IPS DF 4.7 (cell line): ENCODE results near the gene TMEM109.

ENCODE experiments used
- DNase-seq: peaks from one replicate; pipeline ENCODE4 v3.0.0-alpha.2; 2013; ENCODE audit warnings: low spot score; ENCODE audit errors: extremely low read depth

TMEM109 gene

DNA sequence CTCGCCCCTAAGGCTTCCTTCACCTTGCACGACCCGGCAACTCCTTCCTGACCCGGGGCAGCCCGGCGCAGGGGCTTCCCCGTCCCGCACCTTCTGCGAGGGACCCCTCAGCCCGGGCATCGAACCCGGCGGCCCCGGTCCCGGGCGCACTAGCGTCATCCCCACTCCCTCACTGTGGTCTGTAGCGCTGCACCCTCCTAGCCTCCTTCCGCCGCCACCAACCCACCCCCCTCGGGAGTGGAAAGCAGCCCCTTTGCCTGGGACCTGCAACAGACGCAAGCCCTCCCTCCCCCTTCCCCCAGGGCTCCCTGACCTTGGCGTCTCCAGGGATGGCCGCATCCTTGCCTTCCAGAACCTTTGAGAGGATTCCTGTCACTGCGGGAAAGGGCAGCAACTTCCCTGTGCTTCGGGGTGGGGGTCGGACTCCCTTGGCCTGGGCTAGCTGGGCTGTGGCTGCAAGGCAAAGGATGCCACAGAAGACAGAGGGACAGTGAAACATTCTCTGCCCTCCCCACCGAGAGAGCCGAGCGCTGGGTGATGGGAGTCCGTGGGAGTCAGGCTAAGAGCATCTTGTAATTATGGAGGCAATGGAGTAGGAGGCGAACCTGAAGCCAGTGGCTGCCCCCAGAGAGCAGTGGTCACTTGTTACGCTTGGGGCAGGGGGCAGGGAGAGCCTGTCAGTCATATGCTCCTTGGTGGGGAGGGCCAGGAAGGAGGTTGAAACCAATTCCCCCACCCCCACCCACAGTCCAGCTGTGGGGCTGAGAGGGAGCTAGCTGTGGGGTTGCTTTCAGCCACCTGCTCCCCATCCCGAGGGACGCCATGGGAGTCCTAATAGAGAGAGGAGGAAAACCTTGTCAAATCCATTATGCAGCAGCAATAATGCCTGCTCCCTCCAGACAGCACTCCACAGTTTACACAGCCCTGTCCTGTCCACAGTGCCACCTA is 11.2 kb downstream of the TMEM109 start:
- DNase-seq = no peak

DNA sequence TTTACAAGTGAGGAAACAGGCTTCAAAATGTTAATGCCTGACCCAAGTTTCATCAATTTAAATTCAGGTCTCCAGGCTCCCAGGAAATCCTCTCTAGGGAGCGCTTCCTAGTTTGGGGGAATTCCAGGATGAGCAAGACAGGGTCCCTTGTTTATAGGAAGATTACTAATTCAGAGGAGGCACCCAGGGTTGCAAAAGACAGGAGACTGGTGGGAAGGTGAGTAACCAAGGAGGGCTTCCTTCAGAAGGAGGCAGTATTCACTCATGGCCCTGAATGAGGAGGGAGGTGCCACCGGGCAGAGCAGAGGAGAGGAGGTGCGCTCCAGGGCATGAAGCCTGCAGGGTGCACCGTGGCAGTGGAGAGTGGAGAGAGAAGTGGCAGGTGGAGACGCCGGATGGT is 11.9 kb downstream of the TMEM109 start:
- no peak for DNase-seq

DNA sequence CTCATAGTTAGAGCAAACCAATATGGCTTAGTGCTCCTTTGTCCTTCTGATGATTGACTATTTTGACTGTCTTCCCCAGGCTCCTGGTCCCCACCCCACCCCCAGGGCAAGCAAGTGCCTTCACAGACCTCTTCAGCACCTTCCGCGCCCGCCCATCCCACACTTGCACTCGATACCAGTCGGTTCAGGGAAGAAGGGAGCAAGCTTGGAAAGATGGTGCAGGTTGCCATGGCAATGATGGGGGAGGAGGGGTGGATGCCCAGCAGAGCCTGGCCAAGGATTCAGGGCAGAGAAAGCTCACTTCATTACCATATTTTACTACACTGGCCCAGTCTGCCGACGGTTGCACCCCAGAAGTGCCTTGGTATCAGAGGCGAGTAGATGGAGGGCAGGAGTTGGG is 12.5 kb downstream of the TMEM109 start:
- DNase-seq = no peak

DNA sequence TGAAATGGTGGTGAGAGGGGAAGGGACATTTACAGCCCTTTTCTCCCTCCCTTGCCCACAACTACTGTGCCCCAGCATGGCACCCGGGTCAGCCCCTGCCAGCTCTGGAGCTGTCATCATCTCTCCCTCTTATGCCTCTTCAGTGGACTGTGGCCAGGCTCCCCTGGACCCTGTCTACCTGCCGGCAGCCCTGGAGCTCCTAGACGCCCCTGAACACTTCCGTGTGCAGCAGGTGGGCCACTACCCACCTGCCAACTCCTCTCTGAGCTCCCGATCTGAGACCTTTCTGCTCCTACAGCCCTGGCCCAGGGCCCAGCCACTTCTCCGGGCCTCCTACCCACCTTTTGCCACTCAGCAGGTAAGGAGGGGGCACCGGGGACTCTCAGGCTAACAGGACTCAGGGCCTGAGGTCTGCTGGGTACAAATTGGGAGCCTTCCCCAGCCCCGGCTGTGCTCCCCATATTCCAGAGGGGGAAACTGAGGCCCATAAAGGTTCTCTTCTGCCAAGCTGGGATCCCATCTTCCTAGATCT is 13.2 kb downstream of the TMEM109 start:
- no peak for DNase-seq

DNA sequence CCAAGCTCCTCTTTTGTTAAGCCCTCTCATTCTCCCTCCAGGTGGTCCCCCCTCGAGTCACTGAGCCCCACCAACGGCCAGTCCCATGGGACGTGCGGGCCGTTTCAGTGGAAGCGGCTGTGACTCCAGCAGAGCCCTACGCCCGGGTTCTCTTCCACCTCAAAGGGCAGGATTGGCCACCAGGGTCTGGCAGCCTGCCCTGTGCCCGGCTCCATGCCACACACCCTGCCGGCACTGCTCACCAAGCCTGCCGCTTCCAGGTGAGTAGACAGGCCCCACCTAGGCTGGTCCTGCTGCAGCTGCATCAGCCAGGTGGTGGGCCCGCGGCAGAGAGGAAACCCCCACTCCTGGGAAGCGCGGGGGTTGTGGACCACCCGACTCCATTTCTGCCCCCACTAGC is 13.6 kb downstream of the TMEM109 start:
- no peak for DNase-seq

DNA sequence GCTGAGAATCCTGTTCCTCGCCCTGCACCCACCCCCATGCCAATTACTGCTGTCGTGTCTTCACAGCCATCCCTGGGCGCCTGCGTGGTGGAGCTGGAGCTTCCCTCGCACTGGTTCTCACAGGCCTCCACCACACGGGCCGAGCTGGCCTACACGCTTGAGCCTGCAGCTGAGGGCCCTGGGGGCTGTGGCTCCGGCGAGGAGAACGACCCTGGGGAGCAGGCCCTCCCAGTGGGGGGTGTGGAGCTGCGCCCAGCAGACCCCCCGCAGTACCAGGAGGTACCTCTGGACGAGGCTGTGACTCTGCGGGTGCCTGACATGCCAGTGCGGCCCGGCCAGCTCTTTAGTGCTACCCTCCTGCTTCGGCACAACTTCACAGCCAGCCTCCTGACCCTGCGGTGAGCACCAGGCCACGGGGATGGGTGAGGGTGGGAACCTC is 14.6 kb downstream of the TMEM109 start:
- DNase-seq = no peak

DNA sequence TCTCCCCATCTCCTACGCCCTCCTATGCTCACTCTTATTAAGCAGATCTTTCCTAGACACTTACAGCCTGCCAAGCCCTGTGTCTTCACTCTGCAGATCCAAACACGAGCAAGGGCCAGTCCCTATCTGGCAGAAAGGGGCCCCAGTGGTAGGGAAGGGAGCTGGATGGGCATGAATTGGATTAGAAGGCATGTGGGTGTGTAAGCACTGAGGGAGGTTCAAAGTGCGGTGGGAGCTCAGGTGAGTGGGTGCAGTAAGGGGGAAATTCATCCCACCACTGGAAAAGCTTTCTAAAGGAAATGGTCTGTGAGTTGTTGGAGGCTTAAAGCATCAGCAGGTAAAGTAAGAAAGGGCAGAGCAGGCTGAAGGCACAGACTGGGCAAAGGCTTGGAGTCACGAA is 15.8 kb downstream of the TMEM109 start:
- DNase-seq = no peak

DNA sequence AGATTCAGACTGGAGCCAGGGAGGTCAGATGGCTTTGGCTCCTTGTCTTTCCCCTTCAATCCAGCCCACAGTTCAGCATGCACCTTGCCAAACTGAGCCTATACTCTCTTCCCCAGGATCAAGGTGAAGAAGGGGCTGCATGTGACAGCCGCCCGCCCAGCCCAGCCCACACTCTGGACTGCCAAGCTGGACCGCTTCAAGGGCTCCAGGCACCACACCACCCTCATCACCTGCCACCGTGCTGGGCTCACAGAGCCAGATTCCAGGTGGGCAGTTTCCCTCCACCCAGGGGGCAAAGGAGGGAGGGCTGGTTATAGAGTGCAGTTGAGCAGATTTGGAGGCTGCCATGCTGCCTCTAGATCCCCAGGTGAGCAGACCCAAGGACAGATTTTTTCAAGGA is 16.4 kb downstream of the TMEM109 start:
- DNase-seq = no peak

DNA sequence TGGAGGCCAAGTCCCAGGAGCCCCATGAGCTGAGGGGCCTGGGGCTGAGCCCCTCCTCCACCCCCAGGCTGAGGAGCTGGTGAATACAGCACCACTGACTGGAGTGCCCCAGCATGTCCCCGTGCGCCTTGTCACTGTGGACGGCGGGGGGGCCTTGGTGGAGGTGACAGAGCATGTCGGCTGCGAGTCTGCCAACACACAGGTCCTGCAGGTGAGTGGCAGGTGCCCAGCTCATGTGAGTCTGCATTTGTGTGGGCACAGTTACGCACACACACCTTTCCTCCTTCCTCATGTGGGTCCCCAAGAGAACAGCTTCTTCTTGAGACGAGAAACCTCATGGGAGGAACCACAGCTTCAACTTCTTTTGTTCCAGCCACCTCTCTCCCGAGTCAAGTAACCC is 18.0 kb downstream of the TMEM109 start:
- DNase-seq = no peak

DNA sequence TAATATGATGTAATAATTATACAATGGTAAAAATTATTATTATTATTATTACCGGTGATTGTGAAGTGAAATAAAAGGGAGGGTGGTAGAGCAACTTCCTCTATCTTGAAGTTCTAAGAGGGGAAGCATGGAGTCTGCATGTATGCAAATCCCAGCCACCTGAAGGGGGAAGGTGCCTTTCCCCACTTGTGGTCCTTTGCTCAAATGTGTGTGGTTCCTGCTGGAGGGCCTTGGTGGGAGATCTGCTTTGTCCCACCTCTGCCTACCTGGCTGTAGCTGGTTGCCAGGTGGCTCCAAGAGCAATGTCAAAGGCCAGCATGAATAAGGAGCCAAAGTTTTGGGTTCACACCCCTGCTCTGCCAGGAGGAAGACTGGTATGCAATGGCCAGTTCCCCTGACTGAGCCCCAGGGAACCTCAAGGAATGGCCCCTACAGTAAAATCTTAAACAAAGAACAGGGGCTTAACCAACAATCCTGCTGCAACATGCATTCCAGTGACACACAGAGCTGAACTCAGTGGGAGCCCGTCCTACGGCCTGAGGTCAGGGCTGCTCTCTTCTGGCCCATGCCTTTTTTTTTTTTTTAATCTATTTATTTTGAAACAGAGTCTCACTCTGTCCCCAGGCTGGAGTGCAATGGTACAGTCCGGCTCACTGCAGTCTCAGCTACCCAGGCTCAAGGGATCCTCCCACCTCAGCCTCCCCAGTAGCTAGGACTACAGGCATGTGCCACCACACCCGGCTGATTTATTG is 18.8 kb downstream of the TMEM109 start:
- no peak for DNase-seq

DNA sequence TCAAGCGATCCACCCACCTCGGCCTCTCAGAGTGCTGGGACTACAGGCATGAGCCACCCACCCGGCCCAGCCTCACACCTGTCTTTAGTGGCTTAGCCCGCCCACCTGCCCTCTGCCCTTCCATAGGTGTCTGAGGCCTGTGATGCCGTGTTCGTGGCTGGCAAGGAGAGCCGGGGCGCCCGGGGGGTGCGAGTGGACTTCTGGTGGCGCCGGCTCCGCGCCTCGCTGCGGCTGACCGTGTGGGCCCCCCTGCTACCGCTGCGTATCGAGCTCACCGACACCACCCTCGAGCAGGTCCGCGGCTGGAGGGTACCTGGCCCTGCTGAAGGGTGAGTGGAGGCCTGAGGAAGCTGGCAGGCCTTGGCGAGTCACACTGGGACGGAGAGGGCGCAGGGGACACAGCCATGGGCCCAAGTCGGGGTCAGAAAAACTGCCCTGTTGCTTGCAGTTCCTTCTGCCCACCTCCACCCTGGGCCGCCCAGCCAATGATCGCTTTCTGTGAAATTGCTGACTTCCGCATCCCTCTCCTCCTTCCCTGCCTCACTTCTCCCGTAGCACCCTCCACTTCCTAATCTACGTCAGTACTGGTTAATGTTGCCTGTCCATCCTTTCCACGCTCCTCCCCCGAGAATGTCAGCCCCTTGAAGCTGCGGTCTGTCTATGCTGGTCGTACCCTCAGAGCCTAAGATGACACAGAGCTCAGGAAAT is 19.6 kb downstream of the TMEM109 start:
- no peak for DNase-seq

DNA sequence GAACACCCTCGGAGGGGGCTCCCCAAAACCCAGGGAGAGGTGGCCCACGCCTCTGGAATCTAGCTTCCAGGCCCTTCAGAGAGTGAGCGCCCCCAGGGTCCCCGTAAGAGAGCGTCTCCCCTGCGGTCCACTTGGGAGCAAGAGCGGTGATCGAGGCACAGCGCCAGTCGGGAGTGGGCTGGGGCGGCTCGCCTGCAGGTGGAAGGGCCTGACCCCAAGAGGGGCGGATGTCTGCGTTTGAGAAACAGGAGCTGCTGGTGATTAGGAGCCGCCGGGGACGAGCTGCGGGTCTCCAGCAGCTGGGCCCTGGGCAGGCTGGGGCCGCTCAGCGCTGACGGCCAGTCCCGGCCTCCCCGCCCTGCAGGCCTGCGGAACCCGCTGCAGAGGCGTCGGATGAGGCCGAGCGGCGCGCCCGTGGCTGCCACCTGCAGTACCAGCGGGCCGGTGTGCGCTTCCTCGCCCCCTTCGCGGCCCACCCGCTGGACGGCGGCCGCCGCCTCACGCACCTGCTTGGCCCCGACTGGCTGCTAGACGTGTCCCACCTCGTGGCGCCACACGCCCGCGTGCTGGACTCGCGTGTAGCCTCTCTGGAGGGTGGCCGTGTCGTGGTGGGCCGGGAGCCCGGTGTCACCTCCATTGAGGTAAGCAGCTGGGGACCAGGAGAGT is 20.3 kb downstream of the TMEM109 start:
- DNase-seq = no peak

DNA sequence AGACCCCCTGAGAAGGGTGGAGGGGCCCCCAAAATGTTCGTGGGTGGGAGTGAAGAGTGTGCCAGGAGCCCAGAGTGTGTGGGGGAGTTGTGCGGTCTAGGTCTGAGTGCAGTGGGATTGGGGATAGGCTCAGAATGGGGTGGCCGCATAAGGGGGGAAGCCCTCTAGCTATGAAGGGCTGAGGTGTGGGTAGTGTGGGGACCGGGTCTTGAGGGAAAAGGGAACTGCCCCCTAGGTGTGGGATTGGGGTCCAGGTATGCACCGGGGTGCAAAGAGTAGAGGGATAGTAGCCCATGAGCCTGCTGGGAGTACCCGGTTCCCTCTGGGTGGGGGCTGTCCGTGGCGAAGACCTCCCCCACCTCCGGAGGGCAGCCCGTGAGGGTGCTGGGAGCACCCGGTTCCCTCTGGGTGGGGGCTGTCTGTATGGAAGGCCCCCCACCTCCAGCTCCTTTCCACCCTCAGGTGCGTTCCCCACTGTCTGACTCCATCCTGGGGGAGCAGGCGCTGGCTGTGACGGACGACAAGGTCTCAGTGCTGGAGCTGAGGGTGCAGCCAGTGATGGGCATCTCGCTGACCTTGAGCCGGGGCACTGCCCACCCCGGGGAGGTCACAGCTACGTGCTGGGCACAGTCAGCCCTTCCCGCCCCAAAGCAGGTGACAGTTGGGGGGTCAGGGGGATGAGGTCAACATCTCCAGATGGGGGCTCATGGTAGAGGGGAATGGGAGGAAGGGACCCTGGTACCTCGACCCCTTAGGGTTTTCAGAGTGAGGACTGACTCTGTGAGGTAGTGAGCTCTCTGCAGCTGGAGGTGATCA is 21.0 kb downstream of the TMEM109 start:
- no peak for DNase-seq

DNA sequence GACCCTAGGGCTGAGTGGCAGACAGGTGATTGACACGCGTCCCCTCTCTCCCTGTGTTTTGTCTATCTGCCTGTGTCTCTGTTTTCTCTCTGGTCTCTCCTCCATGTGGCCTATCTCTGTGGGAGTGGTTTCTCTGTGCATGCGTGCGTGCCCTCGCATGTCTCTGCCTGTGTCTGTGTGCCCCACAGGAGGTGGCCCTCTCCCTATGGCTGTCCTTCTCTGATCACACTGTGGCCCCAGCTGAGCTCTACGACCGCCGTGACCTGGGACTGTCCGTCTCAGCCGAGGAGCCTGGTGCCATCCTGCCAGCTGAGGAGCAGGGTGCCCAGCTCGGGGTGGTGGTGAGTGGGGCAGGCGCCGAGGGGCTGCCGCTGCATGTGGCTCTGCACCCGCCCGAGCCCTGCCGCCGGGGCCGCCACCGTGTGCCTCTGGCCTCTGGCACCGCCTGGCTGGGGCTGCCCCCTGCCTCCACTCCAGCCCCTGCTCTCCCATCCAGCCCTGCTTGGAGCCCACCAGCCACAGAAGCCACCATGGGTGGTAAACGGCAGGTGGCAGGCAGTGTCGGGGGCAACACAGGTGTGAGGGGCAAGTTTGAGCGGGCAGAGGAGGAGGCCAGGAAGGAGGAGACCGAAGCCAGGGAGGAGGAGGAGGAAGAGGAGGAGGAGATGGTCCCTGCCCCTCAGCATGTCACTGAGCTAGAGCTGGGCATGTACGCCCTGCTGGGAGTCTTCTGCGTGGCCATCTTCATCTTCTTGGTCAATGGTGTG is 21.9 kb downstream of the TMEM109 start:
- DNase-seq = no peak

DNA sequence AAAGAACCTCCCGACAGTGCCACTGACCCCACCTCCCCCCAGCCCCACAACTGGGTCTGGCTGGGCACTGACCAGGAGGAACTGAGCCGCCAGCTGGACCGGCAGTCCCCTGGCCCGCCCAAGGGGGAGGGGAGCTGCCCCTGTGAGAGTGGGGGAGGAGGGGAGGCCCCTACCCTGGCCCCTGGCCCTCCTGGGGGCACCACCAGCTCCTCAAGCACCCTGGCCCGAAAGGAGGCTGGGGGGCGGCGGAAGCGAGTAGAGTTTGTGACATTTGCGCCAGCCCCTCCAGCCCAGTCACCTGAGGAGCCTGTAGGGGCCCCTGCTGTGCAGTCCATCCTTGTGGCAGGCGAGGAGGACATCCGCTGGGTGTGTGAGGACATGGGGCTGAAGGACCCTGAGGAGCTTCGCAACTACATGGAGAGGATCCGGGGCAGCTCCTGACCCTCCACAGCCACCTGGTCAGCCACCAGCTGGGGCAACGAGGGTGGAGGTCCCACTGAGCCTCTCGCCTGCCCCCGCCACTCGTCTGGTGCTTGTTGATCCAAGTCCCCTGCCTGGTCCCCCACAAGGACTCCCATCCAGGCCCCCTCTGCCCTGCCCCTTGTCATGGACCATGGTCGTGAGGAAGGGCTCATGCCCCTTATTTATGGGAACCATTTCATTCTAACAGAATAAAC is 22.6 kb downstream of the TMEM109 start:
- no peak for DNase-seq

DNA sequence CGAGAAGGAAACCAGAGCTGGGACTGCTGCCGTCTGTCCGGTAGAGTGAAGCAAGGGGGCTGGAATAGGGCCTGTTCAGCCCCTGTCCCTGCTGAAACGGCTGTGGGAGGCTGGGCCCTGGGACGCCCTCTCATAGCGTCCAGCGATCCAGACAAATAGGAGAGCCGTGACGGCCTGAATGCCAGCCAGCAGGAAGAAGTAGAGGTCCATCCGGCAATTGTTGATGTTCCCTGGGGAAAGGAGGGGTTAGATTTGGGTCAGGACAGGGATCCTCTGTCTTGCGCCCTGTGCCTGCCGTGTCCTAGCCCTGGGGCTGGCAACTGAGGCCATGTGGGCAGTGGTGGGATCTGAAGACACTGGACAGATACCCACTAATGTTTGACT is 23.2 kb downstream of the TMEM109 start:
- DNase-seq = no peak

DNA sequence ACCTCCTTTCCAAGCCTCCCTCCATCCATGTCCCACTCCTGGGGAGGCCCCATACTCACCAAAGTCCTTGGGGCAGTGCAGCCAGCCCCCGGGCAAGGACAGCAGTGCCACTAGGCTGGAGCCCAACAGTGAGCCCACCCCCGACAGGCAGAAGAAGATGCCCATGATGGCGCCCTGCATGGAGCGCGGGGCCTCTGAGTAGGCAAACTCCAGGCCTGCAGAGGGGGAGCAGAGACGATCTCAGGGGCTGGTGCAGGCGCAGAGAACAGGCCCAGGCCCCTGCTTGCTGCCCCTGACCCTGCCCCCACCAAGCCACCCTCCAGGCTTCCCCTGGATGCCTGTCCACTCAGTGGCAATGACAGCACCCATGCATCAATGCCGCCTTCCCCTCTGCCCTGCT is 23.9 kb downstream of the TMEM109 start:
- no peak for DNase-seq

DNA sequence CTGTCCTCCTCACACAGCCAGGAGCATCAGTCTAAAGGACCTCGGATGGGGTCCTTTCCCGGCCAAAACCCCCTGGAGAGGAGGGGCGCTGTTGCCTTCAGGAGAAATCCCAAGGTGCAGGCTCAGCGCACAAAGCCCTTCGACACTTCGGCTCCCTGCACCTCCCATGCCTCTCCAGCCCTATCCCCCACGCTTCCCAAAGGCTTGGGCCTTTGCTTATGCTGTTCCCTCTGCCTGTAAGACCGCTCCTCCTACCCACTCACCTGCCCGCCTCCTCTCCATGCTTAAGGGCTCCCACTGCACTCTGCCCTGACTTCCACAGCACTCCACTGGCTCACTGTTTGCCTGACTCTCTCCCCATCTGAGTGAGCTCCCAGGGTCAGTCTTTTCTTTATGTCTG is 24.5 kb downstream of the TMEM109 start:
- DNase-seq = no peak

DNA sequence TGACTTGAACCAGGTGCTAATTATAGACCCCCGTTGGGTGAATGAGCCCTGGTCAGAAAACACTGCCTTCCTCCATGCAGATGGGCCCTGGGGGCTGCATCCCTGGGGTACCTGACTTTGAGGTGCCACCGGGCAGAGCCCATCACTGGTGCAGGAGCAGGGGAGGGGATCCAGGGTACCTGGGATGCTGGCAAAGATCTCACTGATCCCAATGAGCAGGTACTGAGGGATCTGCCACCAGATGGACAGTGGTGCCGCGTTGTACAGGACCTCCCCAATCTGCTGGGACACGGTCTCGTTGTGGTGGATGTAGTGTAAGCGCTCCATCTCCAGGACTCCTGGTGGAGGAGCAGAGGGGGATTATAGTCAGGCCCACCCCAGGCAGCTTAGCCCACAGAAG is 25.3 kb downstream of the TMEM109 start:
- DNase-seq = no peak
